Ramos (cell line): ENCODE data around the gene FKBP14.

Source experiments
- in situ Hi-C: fragments of 300-500 bp; cut with MboI; formaldehyde crosslinking; loops from one replicate; pipeline ENCODE4 v1.14.3; 2022; ENCODE audit warnings: low sequenced_read_pairs; ENCODE audit not compliant: unreplicated experiment

The FKBP14 gene

DNA sequence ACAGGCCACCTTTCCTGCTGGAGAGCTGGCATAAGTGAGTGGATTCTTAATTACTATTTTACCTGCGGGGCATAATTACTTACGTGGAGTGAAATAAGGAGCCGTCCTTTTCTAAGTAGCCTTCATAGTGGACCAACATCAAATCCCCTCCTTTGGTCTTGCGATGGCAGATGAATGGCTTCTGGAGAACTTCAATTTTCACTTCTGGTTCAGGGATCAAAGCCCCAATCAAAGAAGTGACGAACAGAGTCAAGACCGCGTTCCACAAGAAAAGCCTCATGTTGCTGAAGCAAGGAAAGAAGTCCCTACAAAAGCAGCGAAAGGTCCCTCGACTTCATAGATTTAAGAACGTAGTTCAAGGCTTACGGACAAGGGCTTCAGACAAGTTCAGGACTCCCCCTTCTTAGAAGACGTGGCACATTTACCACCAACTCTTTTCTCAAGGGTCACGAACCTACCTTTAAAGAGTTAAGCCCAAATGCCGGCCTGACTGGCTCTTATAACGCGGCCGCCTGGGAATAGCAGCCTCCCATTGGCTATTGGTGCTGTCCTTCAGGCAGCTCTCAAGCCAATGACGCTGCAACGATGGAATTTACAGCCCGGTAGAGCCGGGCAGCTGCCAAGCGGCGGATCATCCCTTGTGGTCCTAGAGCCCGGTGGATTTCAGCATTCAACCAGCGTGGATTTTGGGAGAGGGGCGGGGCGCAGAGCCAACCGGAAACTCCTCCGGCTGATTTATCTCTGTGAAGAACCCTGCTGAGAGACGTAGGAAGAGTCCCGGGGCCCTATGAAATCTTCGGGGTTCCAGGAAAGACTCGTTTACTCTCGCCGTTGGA is at the start of gene FKBP14:
FKBP14 (minus strand) TSS at position 474 of the 836 bp plus-strand sequence; CDS start at position 280, 194 bp downstream.
- in situ Hi-C loops: no loop called here

DNA sequence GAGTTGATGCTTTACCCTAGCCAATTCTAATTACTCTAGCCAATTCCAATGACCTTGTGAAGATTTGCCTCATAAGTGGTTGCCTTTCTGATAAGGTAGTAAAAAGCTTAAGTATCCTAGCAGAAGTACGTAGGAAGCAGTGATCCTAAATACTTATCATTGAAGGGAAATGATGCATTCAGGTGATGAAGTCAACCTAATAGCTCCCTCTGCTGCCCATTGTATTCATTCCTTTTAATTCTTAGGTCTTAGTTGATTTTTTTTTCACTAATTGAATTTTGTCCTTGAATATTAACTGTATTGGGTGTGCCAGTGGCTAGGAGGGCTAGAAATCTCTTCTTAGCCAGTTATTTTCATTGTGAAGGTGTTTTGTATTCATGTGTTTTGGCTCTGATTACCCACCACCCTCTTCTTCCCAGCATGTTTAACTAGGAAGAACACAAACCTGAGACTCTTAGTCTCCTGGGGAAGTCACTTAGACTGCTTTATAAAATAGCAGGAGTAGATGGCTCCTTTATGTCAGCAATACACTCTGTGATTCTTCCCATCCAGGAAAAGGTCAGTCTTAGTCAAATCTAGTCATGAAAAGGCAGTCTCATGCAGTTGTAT is 48.0 kb upstream of the FKBP14 start:
- in situ Hi-C loops: loop anchor here (25.0 kb wide), 1 partner anchor 437 kb away; no protein-coding TSS in a partner anchor

DNA sequence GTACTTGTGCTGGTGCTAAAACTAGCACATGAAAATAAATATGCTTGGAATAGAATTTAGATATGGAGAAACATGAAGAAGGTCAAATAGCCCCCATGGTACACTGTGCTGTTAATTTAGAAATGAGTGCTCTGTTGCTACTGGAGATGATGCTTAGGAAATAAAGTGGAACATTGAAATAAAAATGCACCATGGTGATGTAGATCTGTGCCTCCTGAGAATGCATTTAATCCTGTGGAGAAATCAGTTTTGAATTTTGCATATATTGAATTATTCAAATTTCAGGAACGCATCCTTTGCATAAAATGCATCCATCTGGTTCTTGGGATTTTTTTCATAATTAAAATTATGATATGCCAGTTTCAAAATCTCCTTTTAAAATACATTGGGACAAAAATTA is 46.2 kb upstream of the FKBP14 start:
- in situ Hi-C loops: loop anchor here (25.0 kb wide), 1 partner anchor 435 kb away; no protein-coding TSS in a partner anchor

- in situ Hi-C loops: loop anchor here (25.0 kb wide), 1 partner anchor 433 kb away; no protein-coding TSS in a partner anchor
These were observed 43.5 kb upstream of the FKBP14 start for GRCh38 chr7:30070052-30070451.

DNA sequence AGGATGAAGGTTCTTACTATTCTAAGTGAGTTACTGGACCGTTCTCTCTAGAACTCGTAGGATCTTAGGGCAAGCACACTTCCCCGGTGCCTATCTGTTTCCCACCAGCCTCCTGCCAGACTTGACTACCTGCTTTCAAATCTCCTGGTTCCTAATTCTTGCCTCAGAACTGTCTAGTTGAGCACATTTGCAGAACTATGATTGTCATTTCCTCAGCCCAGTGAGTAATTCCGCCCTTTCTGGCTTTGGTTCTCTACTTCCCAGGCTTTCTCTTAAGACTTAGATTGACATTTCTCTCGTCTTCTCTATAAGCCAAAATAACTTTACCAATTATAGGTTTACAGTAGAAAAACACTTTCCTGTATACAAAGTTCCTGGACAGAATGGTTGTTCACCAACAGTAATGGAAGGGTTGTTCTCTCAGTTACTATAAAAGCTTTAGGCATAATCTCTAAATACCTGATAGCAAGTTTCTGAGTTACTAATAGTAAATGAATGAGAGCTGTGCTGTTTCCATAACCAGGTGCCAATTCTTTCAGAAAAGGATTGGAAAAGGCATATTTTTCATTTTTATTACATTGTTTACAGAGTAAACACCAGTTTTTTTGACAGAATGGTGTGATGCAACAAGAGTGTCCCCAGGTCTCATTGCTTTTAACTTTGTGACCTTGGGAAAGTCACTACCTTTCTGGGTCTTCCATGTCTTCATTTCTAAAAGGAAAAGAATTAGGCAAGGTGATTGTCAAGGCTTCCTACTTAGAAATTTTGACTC is 42.8 kb upstream of the FKBP14 start:
- in situ Hi-C loops: loop anchor here (25.0 kb wide), 1 partner anchor 432 kb away; no protein-coding TSS in a partner anchor

- in situ Hi-C loops: loop anchor here (25.0 kb wide), 1 partner anchor 431 kb away; no protein-coding TSS in a partner anchor
These were observed 41.6 kb upstream of the FKBP14 start for GRCh38 chr7:30068117-30068516.

GRCh38 chr7:30066687-30067086 is 40.2 kb upstream of the FKBP14 start:
- in situ Hi-C loops: loop anchor here (25.0 kb wide), 1 partner anchor 429 kb away; no protein-coding TSS in a partner anchor

DNA sequence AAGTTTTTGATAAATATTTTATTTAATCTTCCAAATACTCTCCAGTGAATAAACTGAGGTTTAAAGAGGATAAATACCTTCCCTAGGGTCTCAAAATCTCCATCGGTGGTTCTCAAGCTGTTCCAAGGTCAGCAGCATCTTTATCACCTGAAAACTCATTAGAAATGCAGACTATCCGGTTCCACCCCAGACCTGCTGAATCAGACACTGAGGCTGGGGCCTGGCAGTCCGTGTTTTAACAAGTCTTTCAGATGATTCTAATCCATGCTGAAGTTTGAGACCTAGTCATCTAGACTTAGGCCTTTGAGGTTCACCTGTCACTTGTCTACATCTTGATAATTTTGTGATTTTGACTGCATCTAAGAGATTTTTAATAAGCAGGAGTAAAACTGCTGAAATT is 39.2 kb upstream of the FKBP14 start:
- in situ Hi-C loops: loop anchor here (25.0 kb wide), 1 partner anchor 428 kb away; no protein-coding TSS in a partner anchor

- in situ Hi-C loops: loop anchor here (25.0 kb wide), 1 partner anchor 425 kb away; no protein-coding TSS in a partner anchor
These were observed 36.1 kb upstream of the FKBP14 start for GRCh38 chr7:30062587-30062986.

GRCh38 chr7:30061786-30062185 is 35.3 kb upstream of the FKBP14 start:
- in situ Hi-C loops: loop anchor here (25.0 kb wide), 1 partner anchor 424 kb away; no protein-coding TSS in a partner anchor

DNA sequence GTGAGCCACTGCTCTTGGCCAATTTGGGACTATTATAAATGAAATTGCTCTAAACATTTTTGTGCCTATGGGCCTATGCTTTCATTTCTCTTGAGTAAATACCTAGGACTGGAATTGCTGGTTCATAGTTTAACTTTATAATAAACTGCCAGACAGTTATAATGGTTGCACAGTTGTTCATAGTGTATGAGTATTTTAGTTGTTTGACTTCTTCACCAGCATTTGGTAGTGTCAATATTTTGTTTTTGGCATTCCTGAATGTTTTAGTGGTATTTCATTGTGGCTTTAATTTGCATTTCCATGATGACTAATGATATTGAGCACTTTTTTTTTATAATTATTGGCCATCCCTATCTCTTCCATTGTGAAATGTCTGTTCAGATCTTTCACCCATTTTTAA is 31.2 kb upstream of the FKBP14 start:
- in situ Hi-C loops: loop anchor here (25.0 kb wide), 1 partner anchor 420 kb away; no protein-coding TSS in a partner anchor

GRCh38 chr7:30053068-30053467 is 26.6 kb upstream of the FKBP14 start:
- in situ Hi-C loops: loop anchor here (25.0 kb wide), 1 partner anchor 416 kb away; no protein-coding TSS in a partner anchor

DNA sequence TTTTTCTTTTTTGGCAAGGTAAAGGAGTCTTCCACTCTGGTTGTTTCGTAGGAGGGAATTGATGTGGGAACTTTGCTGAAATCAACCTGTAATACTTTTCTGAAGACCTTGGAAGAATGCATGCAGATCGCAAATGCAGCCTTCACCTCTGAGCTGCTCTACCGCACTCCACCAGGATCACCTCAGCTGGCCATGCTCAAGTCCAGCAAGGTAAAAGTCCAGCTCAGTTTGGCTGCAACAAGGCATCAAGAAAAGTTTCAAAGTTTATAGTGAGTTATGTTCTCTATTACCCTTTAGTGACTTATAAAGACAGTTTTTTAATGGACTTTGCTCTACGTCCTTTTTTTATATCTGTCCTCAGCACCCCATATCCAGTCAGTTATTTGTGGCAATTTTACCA is 22.7 kb upstream of the FKBP14 start:
- in situ Hi-C loops: no loop called here

DNA sequence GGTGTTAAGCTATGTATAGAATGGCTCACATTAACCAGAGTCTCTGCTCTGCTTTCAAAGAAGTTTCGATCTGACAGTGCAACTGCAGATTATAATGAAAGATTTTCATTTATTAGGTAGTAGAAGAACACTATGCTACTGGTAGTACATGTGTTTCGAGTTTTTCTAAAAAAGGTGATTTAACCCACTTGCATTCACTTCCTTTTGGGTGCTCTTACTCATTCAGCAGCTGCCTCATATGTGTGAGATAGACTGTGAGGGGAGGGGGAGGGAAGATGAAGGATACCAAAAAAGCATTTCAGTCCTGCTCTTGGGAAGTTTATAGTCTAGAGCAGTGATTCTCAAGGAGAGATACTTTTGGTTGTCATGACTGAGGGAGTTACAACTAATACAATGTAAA is 22.1 kb upstream of the FKBP14 start:
- in situ Hi-C loops: no loop called here

- in situ Hi-C loops: no loop called here
These were observed 20.6 kb upstream of the FKBP14 start for GRCh38 chr7:30047124-30047523.

GRCh38 chr7:30046127-30046770 is 19.7 kb upstream of the FKBP14 start:
- in situ Hi-C loops: no loop called here

DNA sequence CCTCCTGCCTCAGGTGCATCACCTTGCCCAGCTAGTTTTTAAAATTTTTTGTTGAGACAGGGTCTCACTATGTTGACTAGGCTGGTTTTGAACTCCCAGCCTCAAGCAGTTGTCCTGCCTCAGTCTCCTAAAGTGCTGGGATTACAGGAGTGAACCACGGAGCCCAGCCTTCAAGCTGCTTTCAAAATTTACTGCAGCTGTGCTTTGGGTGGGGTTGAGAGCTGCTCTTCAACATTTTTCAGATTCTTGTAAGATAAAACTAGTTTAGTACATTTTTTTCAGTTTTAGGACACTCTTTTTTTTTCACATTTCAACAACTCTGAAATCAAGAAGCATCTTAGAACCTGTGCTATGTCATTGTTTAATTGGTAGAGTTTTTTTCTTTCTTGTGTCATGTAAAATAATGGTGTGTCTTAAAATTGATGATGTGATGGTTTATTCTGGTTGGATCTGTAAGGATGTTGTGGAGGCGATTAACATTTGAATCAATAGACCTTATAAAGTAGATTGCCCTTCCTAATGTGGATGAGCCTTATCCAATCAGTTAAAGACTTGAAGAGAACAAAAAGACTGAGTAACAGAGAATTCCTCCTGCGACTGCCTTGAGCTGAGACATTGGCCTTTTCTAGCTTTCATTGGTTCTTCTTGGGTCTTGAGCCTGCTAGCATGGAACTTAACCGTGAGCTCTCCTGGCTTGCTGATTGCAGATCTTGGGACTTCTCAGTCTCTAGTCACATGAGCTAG is 15.2 kb upstream of the FKBP14 start:
- in situ Hi-C loops: no loop called here

DNA sequence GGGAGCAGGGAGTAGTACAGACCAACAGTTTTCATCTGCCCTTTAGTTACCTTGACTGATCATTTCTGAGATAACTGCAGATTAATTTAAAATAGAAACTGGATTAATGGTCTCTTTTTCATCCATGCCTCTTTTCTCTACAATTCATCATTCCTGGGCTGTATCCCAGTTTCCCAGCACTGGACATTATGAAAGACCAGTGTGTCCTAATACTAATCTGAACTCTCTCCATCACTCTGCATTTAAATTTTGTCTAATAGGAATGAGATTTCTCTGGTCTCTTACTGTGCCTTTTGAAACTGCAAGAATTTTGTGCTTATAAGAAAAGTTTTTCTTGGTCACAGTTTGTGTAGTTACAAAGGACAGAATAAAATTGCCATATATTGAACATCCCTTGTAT is 14.4 kb upstream of the FKBP14 start:
- in situ Hi-C loops: no loop called here
